NB4 (cell line): ENCODE measurements around the gene ANAPC1.

Source experiments
- POLR2A ChIP-seq: IDR thresholded peaks from 2 replicates; pipeline ENCODE4 v1.6.1; 2011; ENCODE audit warnings: mild to moderate bottlenecking; ENCODE audit not compliant: insufficient read length; ENCODE audit errors: extremely low read depth
- TF ChIP-seq, protein P1 (sequence below): IDR thresholded peaks from one replicate; pipeline ENCODE4 v1.5.1; 2012; ENCODE audit warnings: low read depth, low read length

GRCh38 chr2:111884592-111884964 lies 585 bp upstream of the ANAPC1 start:
- TF ChIP-seq, protein P1, sequence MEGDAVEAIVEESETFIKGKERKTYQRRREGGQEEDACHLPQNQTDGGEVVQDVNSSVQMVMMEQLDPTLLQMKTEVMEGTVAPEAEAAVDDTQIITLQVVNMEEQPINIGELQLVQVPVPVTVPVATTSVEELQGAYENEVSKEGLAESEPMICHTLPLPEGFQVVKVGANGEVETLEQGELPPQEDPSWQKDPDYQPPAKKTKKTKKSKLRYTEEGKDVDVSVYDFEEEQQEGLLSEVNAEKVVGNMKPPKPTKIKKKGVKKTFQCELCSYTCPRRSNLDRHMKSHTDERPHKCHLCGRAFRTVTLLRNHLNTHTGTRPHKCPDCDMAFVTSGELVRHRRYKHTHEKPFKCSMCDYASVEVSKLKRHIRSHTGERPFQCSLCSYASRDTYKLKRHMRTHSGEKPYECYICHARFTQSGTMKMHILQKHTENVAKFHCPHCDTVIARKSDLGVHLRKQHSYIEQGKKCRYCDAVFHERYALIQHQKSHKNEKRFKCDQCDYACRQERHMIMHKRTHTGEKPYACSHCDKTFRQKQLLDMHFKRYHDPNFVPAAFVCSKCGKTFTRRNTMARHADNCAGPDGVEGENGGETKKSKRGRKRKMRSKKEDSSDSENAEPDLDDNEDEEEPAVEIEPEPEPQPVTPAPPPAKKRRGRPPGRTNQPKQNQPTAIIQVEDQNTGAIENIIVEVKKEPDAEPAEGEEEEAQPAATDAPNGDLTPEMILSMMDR = no peak
- TF ChIP-seq POLR2A = no peak
